GM21367 (cell line): ENCODE results near the gene FAXC.
"Not testable (repeated sequence)": the region's sequence is repeated elsewhere in the genome, so short reads cannot be mapped to it uniquely, and the experiment has no call there.

Experiments
- ATAC-seq: cut with Tn5 transposase; IDR thresholded peaks from one replicate; pipeline ENCODE4 v1.9.1; 2021; ENCODE audit not compliant: unreplicated experiment

Gene FAXC

DNA sequence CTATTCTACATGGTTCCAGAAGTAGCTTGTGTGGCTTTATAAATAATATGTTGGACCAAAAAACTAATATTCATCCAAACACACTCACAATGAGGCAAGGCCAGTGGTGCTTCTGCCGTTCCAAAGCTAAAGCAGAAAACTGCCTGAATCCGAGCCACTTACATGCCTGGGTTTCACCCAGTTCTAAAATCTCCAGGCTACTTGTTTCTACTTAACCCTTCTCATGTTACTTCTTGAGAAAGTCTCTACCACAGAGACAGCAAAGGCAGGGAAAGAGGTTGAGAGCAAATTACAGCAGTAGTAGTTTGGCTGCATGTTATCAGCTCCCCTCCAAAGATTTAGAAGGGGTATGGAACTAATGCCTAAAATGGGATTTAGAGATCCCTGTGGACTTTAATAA lies 62.0 kb downstream of the FAXC start:
- ATAC-seq = no peak

- ATAC-seq = no peak
Observed at GRCh38 chr6:99285881-99286280, 63.6 kb downstream of the FAXC start.

DNA sequence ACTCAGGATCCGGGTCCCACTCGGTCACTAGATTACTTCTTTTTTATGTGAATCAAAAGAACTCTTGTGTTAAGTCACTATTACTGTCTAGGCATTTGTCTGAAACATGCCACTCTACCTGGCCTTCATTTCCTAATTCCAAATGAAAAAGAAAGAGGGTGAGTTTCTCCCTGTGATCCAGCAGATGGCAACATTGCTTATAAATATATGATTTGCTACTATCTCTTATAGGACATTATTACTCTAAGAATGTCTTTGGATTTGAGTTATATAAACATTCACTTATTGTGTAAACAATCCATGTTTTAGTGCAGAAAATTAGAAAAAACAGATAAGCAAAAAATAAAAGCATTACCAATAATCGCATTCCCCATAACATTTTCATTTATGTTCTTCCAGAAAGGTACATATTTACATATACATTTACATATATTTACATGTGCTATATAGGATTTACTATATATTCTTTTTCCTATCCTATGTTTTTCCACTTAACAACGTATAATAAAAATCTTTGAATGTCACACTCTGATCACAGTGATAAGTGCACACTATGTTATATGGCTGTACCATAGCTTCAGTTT lies 66.9 kb downstream of the FAXC start:
- ATAC-seq = no peak

GRCh38 chr6:99276747-99277146 lies 72.7 kb downstream of the FAXC start:
- no peak for ATAC-seq

GRCh38 chr6:99270826-99271225 lies 78.6 kb downstream of the FAXC start:
- no peak for ATAC-seq

- no peak for ATAC-seq
Observed at GRCh38 chr6:99270030-99270429, 79.4 kb downstream of the FAXC start.

GRCh38 chr6:99269207-99269606 lies 80.3 kb downstream of the FAXC start:
- no peak for ATAC-seq

DNA sequence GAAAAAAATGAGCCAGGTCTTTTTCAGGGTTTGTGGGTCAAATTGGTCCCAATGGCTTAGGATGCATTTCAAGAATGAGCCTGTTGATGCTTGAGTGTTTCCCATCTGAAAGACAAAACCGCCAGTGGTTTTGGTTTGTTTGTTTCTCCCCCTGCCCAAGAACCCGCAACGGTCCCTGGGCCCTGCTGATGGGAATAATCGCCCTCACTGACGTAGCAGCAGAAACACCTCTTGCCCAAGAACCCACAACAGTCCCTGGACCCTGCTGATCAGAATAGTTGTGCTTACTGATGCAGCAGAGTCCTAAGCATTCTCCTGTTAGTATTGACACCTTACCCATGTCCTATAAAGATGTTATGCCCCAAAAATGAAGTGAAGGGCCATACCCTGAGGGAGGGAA lies 82.5 kb downstream of the FAXC start:
- ATAC-seq = not testable (repeated sequence)

- ATAC-seq = not testable (repeated sequence)
Observed at GRCh38 chr6:99265447-99265846, 84.0 kb downstream of the FAXC start.

DNA sequence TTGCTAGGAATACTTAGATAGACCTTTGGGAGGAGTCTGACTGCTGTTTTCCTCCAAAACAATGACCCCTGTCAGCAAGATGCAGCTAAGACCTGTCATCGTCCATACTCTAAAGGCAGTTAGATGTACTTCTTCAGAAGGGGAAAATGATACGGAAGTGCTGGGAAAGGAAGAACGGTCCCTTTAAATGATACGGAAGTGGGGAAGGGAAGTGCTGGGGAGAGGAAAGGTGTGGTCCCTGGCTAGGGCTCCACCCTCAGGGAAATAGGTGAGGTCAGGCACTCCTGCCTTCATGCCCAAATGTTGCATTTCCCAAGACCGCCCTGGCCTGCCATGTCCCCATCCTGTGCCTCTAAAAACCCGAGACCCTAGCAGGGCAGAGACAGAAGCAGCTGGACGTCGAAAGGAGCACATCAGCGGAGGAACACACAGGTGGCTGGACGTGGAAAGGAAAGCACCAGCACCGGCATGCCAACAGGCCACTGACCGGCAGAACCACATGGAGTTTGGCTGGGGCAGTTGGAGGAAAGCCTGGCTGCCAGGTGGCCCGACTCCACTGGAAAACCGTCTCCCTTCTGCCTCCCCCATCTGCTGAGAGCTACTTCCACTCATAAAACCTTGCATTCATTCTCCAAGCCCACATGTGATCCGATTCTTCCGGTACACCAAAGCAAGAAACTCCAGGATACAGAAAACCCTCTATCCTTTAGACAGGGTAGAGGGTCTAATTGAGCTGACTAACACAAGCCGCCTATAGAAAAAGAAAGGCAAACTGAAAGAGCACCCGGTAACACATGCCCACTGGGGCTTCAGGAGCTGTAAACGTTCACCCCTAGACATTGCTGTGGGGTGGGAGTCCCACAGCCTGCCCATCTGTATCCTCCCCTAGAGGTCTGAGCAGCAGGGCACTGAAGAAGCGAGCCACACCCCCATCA lies 94.6 kb downstream of the FAXC start:
- no peak for ATAC-seq

DNA sequence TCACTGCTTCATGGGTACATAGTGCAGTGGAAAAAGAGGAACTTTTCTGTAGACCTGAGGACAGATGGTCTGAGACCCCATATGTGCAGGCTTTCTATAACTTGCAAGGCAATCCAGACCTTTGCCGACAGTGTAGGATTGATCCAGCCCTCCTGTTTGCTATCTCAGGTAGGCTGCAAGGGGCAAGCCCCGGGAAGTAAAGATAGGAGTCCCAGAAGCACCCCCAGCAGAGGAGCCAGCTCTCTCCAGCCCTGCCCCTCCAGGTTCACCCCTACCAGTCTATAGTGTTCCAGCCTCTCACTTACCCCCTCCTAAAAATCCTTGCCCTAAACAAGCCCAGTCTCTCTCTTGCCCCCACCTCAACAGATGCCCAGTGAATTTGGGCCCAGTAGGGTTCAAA lies 96.2 kb downstream of the FAXC start:
- ATAC-seq = no peak

- no peak for ATAC-seq
Observed at GRCh38 chr6:99252421-99252820, 97.1 kb downstream of the FAXC start.

GRCh38 chr6:99250476-99250875 lies 99.0 kb downstream of the FAXC start:
- ATAC-seq = no peak

GRCh38 chr6:99246602-99247001 lies 102.9 kb downstream of the FAXC start:
- no peak for ATAC-seq

GRCh38 chr6:99241905-99242534 lies 107.5 kb downstream of the FAXC start:
- ATAC-seq = no peak

DNA sequence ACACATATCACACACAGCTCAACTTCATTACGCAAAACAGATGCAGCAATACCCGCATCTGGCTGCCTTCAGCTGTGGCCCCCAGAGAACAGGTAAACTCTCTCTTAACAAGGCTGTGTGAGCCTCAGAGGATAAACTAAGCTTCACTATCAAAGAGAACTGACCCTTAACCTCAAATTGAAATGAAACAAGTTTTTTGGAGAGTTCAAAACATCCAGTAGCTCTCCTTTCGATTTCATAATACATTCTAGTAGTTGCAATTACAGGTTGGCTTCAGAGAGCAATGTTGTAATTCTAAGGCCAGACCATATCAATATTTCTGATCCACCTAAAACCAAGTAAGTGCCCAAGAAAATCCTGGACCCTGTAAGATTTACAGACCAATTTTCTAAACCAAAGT lies 113.5 kb downstream of the FAXC start:
- no peak for ATAC-seq

DNA sequence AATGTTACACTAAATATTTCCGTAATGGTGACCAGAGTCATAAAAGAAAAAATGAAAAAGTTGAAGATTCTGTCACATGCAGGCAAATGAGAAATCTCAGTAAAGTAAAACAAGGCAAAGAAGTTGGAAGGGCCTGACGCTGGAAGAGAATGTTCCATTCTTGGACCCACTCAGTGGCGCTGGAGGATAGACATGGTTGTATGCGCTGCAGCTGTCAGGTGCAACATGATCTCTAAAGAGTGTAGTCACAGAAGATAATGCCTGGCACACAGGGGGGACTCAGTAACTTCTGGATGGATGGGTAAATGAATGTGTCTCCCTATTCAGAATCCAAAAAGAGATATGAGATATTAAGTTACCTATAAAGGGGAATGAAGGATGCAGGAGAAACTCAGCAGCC lies 116.3 kb downstream of the FAXC start:
- ATAC-seq = no peak

DNA sequence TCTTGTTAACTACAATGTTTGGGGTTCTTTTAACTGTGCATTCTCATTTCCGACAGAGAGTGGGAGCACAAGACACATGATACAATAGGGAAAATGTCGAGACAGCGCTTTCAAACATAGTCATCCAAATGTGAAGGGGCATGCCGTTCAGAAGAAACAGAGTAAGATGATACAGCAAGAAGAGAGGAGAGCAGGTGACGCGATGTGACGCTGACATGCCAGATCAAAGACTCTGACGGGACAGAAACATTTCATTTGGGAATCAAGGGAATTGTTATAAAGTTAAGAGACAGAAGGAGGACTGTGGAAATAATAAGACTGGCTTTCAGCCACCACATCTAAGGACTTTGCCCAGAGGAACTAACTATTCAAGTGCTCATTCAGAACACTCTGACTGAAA lies 117.4 kb downstream of the FAXC start:
- ATAC-seq = no peak

DNA sequence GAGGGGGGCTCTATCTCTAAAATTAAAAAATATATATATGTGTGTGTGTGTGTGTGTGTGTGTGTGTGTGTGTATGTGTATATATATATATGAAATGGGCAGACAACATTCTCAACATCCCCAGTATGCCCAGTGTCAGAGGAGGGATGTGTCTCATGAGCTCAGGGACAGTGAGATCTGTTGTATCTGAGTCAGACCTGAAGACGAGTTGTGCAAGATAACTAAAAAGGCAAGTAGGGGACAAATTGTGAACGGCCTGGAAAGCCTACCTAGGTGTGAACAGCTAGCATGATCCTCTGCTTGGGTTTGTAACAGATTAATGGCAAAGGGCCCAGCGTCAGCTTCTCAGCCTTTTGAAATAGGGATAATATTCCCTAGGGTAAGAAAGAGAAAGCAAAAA lies 124.3 kb downstream of the FAXC start:
- no peak for ATAC-seq
